AML-193 (cell line): ENCODE measurements around the gene ELL.
A peak's percentile ranks its signal among the peaks of the same experiment; 100 is the strongest.

ENCODE experiments used
- DNase-seq, 2 experiments: peaks; one replicate each; lab custom pipeline; 2025; lab: John Stamatoyannopoulos, UW

Gene ELL

DNA sequence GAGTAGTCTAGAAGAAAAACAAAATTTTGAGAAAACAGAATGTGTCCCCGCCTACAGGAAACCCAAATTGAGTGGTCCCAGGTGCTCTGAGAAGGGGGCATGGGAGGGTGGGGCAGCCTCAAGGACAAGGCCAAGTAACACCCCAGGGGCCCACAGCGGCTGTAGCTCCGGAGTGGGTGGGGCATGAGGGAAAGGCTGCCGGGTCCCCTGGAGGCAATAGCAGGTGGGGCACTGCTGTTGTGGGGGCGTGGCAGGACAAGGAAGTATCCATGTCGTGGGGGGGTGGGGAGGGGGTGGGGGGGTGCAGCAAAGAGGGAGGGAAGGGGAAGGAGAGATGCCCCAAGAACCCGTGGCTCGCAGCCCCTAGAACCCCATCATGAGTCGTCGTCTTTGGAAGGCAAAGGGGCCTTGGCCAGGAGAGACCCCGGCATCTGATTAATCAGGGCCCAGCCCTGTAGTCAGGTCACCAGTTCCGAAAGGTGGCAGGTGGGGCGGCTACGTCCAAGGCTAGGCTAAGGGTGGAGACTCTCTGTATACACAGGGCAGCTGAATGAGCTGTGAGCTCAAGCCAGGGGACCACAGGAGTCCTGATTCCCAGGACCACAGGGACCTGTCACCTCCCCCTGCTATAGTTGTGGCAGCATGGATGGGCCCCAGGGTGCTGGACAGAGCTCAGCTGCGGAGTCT is 76.5 kb downstream of the ELL start:
- no peak for DNase-seq

GRCh38 chr19:18444513-18444912 is 77.4 kb downstream of the ELL start:
- no peak for DNase-seq

- DNase-seq, result no peak
Observed at GRCh38 chr19:18443831-18444230, 78.0 kb downstream of the ELL start.

DNA sequence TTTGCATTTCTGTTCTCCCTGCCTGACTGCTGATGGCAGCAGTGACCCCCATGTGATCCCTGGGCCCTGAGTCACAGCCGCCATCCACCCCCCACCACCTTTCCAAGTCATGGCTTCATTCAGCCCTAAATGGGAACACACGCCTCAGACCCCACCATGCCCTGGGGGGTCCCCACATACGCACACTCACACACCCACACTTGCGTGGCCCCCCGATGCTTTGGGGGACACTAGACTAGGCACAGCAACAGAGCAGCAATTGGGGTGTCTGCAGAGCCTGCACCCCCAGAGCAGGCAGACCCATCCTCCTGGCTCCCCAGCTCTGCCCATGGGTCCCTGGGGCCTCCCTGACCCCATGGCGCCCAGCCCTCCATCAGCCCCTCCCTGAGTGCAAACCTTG is 78.5 kb downstream of the ELL start:
- DNase-seq, result no peak

DNA sequence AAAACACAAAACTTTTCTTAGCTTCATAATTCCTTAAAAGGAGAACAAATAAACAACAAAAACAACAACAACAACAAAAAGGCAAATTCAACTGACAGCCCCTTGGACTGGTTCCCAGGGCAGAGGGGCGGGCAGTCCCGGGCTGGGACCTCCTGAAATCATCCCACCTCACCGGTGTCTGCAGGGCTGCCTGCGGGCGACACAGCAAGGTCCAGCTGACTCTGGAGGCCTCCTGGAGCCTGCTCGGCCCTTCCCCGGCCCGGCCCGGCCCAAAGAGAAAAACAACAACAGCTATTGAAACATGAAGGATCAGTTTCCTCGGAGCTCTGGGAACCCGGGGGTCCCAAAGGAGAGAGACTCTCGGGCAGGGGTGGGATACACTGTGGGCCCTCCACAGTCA is 78.9 kb downstream of the ELL start:
- no peak for DNase-seq

DNA sequence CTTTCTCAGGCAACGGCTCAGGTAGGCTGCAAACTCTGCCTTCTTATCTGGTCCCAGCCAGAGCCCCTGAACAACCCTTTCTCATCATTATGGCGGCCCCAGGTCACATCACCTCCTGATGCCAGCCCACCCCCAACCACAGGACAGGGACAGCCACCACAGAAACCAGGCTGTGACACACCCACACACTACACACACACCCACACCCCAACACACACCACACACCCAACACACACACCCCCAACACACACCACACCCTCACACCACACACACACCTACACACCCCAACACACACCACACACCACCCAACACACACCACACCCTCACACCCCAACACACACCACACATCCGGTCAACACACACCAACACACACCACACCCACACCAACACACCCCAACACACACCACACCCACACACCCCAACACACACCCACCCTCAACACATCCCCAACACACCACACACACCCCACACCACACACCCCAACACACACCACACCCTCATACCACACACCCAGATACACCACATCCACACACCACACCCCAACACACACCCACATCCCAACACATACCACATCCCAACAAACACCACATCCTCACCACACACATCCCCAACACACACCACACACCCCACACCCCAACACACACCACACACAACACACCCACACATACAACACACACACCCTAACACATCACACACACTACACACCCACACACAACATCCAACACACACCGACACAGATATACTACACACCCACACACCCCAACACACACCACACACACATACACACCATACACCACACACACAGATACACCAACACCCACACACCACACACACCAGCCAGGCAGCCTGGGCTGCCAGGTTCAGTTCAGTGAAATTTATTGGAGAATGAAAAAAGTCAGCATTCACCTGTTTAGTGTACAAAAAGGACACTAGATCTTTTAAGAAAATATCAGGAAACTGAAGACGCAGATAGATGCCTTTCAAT is 79.8 kb downstream of the ELL start:
- no peak for DNase-seq

DNA sequence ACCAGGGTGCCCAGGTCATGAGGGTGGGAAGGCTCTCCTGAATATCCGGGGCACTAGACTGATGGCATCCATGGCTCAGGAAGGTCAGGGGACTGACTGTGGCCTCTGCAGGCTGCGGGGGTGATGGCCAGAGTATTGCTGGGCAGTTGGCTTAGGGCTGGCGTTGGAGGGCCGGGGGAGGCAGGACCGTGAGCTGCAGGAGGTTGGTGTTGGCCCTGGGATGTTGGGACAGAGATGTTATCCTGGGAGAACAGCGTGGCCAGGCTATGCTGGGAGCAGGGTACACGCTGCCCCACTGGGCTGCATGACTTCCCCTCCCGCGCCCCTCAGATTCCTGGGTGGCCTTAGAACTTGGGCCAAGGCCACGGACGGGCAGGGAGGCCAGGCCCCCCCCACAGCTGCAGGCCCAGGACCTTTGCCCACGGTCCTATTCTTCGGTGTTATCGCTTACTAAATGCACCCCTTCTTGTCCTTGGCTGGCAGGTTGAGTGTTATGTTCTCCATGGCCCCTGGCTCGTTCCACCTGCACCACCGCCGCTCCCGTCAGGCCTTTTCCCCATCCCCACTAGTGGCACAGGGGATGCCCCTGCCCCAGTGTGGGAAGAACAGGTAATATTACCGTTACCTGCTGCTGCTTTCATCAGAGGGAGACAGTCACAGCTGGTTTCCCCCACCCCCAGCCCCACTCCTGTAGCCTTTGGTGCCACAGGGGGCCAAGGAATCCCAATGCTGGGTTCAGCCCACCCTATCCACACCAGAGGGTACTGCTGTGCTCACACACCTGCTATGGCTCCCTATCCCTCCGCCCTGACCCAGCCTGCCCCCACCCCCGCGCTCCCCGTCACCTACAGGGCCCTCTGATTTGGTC is 80.7 kb downstream of the ELL start:
- DNase-seq, result no peak

- peak in 1 of 2 experiments; percentile 3 for DNase-seq
Observed at GRCh38 chr19:18440415-18440877, 81.4 kb downstream of the ELL start.

- no peak for DNase-seq
Observed at GRCh38 chr19:18439910-18440237, 82.0 kb downstream of the ELL start.

DNA sequence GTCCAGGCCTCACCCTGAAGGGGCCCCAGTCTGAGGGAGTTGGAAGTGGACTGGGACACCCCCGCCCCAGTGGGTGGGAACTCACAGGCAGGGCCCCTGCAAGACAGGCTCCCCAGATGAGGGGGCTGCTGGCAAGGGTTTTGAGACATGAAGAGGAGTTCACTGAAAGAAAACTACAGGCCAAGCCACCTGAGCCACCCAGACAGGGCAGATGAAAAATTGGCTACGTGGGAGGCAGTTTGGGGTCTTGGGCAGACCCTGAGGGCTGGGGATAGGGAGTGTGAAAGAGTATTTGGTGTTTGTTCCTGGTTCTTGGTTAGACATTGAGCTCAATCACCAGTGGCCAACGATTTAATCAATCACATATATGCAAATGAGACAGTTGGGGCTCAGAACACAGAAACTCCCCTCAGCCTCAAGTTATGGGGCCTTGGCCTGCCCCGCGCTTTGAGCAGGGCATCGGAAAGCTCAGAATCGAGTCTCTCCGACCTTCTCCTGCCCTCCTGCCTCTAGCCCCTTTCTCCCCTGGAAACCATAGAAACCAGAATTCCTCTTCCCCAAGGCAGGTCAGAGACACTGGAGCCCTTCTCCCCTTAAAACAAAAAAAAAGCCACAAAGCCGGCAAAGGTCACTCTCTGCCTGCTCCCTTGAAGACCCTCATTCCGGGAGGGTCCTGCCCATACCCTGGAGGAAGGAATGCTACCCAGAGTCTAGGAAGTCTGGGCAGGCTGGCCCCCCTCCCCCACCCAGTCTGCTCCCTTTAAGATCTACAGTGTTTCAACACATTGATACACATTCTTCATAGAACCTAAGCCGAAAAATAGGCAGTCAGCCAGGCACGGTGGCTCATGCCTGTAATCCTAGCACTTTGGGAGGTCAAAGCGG is 82.6 kb downstream of the ELL start:
- DNase-seq, result no peak

- DNase-seq, result no peak
Observed at GRCh38 chr19:18438331-18439024, 83.4 kb downstream of the ELL start.

- no peak for DNase-seq
Observed at GRCh38 chr19:18437491-18438330, 84.2 kb downstream of the ELL start, which contains the start of gene ISYNA1. Gene ISYNA1 (minus strand): TSS chr19:18438133. CDS start chr19:18437979, 154 bp downstream.

- peak in 1 of 2 experiments; percentile 16 for DNase-seq
Observed at GRCh38 chr19:18436671-18437490, 85.0 kb downstream of the ELL start.

GRCh38 chr19:18435842-18436670 is 85.8 kb downstream of the ELL start:
- no peak for DNase-seq

DNA sequence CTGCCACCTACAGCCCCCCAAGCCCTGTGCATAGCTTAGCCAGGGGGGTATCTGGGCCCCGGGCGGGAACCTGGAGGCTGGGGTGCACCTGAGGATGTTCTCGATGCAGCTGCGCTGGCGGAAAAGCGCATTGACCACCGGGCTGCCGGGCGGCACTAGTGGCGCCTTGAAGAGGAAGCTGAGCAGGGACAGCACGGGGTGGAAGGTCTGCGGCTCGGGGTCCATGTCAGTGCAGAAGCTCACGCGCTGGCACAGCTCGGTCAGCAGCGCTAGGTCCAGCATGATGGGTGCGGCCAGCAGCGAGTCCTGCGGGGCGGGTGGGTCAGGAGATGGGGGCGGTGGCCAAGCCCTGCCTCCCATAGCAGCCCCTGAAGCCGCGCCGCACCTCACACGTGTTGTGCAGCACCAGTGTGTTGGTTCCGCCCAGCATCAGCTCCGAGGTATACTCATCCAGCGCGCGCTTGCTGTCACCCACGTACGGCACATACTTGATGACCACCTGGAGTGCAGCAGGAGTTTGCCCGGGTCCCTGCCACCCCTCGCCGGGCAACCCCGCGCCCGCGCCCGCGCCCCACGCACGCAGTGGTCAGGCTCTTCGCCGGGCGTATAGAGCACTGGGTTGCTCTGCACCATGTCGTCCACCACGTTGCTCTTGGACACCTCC is 86.6 kb downstream of the ELL start:
- no peak for DNase-seq

DNA sequence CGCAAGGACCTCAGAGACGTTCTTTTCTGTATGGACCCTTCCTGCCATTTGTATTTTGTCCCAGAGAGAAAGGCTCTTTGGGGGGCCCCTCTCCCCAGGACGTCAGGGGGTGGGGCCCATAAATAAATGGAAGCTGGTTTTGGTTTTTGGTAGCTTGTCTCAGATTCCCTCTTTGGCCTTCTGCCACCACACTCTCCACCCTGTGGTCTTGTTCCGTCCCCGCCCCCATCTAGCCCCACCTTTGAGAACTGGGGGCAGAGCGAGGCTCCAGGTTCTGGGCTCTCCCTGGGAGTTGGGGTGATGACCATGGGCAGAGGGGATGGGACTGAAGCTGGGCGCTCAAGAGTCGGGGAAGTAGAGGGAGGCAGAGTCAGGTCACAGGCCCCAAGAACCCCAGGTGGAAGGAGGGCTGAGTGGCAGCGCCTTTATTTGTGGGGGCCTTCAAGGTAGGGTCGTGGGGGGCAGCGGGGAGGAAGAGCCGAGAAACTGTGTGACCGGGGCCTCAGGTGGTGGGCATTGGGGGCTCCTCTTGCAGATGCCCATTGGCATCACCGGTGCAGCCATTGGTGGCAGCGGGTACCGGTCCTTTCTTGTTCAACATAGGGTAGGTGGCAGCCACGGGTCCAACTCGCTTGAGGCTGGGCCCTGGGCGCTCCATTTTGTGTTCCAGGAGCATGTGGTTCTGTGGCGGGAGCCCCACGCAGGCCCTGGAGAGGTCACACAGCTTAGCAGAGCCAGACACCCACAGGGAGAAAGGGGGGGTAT is 87.3 kb downstream of the ELL start:
- DNase-seq, result no peak
